Right ventricle myocardium superior (tissue), 1 donor: ENCODE results near the gene DRAP1. TPM values are rescaled to one million over a fixed set of nuclear protein-coding genes. Genes with fewer than 3 reads are reported as not detected.

Experiments used
- ATAC-seq: fragments of 200-7000 bp; cut with Tn5 transposase; one replicate; pipeline ENCODE4 v1.9.1; 2020; ENCODE audit warnings: mild to moderate bottlenecking; ENCODE audit not compliant: poor library complexity
- DNase-seq: peaks from one replicate; pipeline ENCODE4 v3.0.0-alpha.2; 2020
- intact Hi-C: fragments of 100-400 bp; cut with DNase I; formaldehyde crosslinking; loops from one replicate; pipeline ENCODE4 v1.11.2; 2022
- total RNA-seq: library from RNA; stranded (reverse); fragmentation: NEBNext Ultra II Directional; extraction: Animal tissue kit (Norgen Biotek cat#: 25700); gene quantifications from one replicate; pipeline ENCODE4 v1.2.1, GENCODE V29; 2021
- donor health status: DM: no; HTN: yes; CAD: no; lungs with severe emphysema.

Gene DRAP1
- total RNA-seq, 1 donor from 2014 or later = 81.9 TPM

DNA sequence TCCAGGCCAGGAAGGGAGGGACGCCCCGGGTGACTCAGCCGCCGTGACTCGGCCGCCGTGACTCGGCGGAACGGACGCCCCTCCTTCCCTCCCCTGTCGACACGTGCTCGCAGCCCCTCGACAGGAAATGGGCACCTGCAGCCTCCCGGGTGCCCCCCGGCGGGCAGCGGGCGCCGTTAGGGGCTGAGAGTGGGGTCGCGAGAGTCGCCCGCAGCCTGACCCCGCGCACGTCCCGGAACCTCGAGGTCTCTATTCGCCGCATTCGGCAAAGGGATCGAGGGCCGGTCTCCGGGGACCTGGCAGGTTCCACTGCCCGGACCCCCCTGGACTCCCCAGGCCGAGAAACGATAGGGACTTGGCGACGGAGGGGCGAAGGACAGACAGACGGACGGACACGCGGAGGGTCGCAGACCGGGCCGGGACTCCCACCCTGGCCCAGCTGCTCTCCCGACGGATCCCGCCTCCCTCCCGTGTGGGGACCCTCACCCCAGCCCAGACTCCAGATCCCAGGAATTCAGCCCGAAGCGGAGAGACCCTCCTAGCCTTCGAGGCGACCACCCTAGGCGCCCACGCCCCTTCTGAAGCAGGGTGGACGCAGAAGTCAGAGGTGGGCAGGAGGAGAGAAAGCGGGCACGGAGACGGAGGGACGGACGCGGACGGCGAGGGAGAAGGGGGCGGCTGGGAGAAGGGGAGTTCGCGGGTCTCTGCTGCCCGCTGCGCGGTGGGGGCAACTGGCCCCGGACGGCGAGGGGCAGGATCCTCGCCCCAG, 19.7 kb upstream of the DRAP1 start:
- peak; percentile 64 for DNase-seq
- intact Hi-C loops = no loop called here
- peak; percentile 44 for ATAC-seq

DNA sequence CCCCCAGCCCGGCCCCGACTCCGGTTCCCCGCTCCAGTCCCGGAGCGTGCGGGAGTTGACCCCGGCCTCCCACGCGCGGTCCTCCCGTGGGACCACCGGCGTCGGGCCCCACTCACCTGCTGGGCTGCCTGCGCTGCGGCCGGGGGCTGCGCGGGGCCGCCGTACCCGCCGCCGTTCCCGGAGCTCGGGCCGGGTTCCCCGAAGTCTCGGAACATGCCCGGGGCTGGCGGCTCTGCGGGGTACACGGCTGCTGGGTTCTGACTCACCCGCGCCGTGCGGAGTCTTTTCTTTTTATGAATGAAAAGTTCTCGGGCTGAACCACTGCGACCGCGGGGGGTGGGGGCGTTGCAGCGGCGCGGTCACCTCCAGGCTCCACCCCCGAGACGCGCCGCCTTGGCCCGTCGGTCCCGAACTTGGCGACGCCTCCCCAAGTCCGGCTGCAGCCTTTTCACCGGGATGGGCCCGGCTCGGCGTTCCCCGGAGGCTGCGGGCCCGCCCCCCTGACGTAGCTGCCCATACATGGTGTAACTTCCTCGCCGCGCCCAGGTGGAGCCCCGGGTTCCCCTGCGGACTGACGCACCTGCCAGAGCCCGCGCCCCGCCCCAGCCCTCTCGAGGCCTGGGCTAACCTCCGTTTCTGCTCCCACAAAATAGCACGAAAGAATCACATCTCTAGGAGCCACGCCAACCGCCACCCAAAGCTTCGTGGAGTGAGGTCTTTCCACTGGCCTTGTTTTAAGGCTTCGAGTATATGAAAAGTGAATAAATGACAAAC, 18.9 kb upstream of the DRAP1 start, which contains the start of gene FOSL1:
Gene FOSL1 (minus strand): TSS at position 264 of the 774 bp plus-strand sequence. CDS start 49 bp downstream, at position 215.
- ATAC-seq (peak; percentile 94), DNase-seq (peak; percentile 91)
- intact Hi-C loops = no loop called here

DNA sequence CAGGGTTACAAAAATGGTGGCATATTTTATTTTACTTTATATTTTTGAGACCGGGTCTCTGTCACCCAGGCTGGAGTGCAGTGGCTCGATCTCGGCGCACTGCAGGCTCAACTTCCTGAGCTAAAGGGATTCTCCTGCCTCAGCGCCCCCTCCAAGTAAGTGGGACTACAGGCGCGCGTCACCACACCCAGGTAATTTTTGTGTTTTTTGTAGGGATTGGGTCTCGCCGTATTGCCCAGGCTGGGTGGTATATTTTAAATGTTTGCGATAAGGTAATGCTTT, 18.4 kb upstream of the DRAP1 start:
- intact Hi-C loops = no loop called here
- ATAC-seq (no peak), DNase-seq (no peak)

- DNase-seq (no peak), ATAC-seq (no peak)
- intact Hi-C loops = no loop called here
These were observed 16.2 kb upstream of the DRAP1 start for GRCh38 chr11:65903068-65903481.

DNA sequence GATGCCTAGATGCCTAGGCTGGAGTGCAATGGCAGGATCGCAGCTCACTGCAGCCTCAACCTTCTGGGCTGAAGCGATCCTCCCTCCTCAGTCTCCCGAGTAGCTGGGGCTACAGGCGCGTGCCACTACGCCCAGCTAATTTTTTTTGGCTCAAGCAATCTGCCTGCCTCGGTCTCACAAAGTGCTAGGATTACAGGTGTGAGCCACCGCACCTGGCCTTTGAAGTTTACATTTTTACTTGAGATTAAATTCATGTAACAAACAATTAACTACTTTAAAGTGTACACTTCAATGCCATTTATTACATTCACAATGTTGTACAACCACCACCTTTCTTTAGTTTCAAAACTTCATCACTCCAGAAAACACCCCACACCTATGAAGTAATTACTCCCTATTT, 15.5 kb upstream of the DRAP1 start:
- ATAC-seq (no peak), DNase-seq (no peak)
- intact Hi-C loops = no loop called here

- DNase-seq (no peak), ATAC-seq (no peak)
- intact Hi-C loops = no loop called here
These were observed 12.6 kb upstream of the DRAP1 start for GRCh38 chr11:65906602-65907001.

DNA sequence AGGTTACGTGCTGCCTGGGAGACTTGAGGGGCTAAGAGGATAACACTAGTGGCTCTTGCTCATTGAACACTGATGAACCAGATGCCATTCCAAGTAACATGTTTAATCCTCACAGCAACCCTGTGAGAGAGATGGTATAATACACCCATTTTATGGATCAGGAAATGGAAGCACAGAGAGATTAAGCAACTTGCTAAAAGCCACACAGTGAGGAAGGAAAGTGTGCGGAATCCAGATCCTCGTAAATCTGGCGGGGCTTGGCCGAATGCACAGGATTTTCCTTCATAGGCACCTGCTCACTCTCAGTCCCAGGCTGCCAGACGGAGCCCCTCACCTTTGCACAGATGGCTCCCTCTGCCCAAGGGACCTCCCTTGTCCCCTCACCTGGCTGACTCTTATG, 11.3 kb upstream of the DRAP1 start:
- DNase-seq (no peak), ATAC-seq (no peak)
- intact Hi-C loops = no loop called here

GRCh38 chr11:65911682-65912568, 7.3 kb upstream of the DRAP1 start:
- ATAC-seq (peak; percentile 12), DNase-seq (peak; percentile 58)
- intact Hi-C loops = no loop called here

DNA sequence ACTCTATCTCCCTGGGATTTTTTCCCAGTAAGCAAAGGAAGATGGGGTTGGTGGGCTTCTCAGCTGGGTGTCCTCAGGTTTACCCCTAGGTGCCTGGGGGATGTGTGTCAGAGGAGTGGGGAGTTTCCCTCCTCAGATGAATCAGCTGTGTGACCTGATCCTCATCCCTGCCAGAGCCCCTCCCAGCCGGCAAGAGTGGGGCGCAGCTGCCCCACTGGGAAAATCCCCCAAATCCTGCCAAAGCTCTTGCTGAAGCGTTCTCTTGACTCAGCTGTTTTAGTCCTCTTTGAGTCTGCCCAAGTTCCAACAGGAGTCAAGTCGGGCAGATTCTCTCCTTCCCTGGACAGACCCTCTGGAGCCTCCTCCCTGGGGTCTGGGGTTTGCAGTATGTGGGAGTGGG, 6.4 kb upstream of the DRAP1 start:
- intact Hi-C loops = no loop called here
- DNase-seq (no peak), ATAC-seq (no peak)

- no peak for DNase-seq
- no peak for ATAC-seq
- intact Hi-C loops = no loop called here
These were observed 4.0 kb upstream of the DRAP1 start for GRCh38 chr11:65915101-65915820.

- ATAC-seq (peak; percentile 18), DNase-seq (peak; percentile 80)
- intact Hi-C loops = no loop called here
These were observed 3.4 kb upstream of the DRAP1 start for GRCh38 chr11:65915821-65916251.

- intact Hi-C loops = no loop called here
- no peak for ATAC-seq
- DNase-seq = no peak
These were observed 2.8 kb upstream of the DRAP1 start for GRCh38 chr11:65916391-65916790.

DNA sequence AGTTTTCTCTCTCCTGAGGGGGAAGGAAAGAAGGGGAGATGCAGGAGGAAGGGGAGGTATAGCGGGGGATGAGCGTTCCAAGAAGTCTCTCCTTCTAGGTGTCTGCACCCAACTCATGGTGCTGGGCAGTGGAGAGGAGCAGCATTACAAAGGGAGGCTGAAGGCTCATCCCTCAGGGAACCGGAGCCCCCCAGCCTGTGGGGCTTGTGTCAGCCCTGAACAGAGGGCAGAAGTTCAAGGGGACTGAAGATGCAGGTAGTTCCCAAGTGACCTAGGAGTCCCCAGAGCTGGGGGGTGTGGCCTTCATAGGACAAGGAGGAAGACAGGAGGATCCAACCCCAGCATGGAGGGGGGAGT, 2.2 kb upstream of the DRAP1 start:
- DNase-seq (no peak), ATAC-seq (no peak)
- intact Hi-C loops = no loop called here

GRCh38 chr11:65917434-65918210, 1.6 kb upstream of the DRAP1 start:
- DNase-seq = no peak
- intact Hi-C loops = no loop called here

DNA sequence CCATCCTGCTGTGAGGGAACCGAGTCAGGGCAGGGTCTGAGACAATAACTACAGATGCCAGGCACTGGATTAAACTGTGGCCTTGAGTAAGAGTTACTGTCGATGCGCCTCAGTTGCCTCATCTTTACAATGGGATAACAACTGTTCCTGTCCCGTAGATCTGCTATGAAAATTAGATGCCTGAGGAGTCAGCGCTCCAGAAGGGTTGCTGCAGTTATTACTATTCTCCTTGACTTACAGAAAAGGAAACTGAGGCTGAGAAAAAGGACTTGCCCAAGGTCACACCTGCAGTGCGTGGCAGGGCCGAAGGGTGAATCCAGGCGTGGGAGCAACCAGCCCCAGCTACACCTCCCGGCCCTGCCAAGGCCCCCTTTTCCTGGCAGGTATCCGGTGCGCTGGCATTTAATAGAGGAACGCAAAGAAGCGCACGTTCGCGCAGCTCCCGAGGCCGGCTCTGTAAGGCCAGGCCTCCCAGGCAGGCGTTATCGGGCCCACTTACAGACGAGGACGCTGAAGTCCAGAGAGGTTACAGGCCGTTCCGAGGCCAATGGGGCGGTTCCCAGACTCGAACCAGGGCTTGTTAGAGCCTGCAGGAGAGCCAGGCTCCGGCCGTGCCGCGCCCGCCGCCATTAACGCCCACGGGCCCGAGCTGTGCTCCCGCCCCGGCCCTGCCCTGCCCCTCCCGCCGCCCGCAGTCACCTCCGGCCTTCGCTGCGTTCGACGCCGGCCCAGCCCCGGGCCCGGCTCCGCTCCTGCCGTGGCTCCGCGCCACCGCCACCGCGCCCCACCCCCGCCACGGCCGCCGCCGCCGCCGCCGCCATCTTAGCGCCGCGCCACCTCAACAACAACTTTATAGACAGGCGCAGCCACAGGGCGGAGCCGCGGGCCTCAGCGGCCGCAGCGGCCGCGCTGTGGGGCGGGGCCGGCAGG, 750 bp upstream of the DRAP1 start, which contains the start of gene C11orf68:
Gene C11orf68 (minus strand): TSS at position 852 of the 930 bp plus-strand sequence. CDS start 31 bp downstream, at position 821.
- intact Hi-C loops = no loop called here
- no peak for ATAC-seq
- DNase-seq = no peak

More at GRCh38 chr11:65917434-65918210, 1.6 kb upstream of the DRAP1 start:
- ATAC-seq = no peak

GRCh38 chr11:65919573-65920371, 546 bp downstream of the DRAP1 start:
- peak; percentile 52 for ATAC-seq
- intact Hi-C loops = no loop called here
- peak; percentile 74 for DNase-seq
